Fibroblast of the conjunctiva (primary cell): ENCODE results near the gene CACNA1C.
A peak's percentile ranks its signal among the peaks of the same experiment; 100 is the strongest.

Experiments used
- DNase-seq: peaks from one replicate; pipeline ENCODE4 v3.0.0-alpha.2; 2010; ENCODE audit warnings: low read depth

CACNA1C gene

GRCh38 chr12:2035431-2036055 lies 17.2 kb upstream of the CACNA1C start:
- DNase-seq: no peak

GRCh38 chr12:2039034-2039433 lies 13.8 kb upstream of the CACNA1C start:
- DNase-seq: no peak

- no peak for DNase-seq
These were observed 9.7 kb upstream of the CACNA1C start for GRCh38 chr12:2043054-2043453.

GRCh38 chr12:2044165-2044564 lies 8.6 kb upstream of the CACNA1C start:
- DNase-seq: no peak

GRCh38 chr12:2046957-2047356 lies 5.8 kb upstream of the CACNA1C start:
- no peak for DNase-seq

GRCh38 chr12:2047752-2048151 lies 5.0 kb upstream of the CACNA1C start:
- DNase-seq: no peak

- no peak for DNase-seq
These were observed 2.9 kb upstream of the CACNA1C start for GRCh38 chr12:2049604-2050540.

- no peak for DNase-seq
These were observed 826 bp upstream of the CACNA1C start for GRCh38 chr12:2051700-2052621.

GRCh38 chr12:2053691-2054090 lies 904 bp downstream of the CACNA1C start:
- DNase-seq: no peak

- DNase-seq: no peak
These were observed 1.6 kb downstream of the CACNA1C start for GRCh38 chr12:2054091-2055018.

- peak; percentile 37 for DNase-seq
These were observed 4.4 kb downstream of the CACNA1C start for GRCh38 chr12:2057041-2057794.

- DNase-seq: no peak
These were observed 5.1 kb downstream of the CACNA1C start for GRCh38 chr12:2057795-2058408.

GRCh38 chr12:2058837-2059236 lies 6.0 kb downstream of the CACNA1C start:
- DNase-seq: no peak

GRCh38 chr12:2061402-2061801 lies 8.6 kb downstream of the CACNA1C start:
- no peak for DNase-seq

- DNase-seq: no peak
These were observed 11.3 kb downstream of the CACNA1C start for GRCh38 chr12:2064071-2064507.

- no peak for DNase-seq
These were observed 15.9 kb downstream of the CACNA1C start for GRCh38 chr12:2068653-2069052.

- DNase-seq: no peak
These were observed 17.8 kb downstream of the CACNA1C start for GRCh38 chr12:2070440-2071045.

GRCh38 chr12:2074792-2075191 lies 22.0 kb downstream of the CACNA1C start:
- DNase-seq: no peak

GRCh38 chr12:2075508-2076195 lies 22.9 kb downstream of the CACNA1C start:
- no peak for DNase-seq
